NCI-H2196 (cell line): ENCODE measurements around the gene ABCB1.
"Not testable (repeated sequence)": the region's sequence is repeated elsewhere in the genome, so short reads cannot be mapped to it uniquely, and the experiment has no call there.

Experiments
- DNase-seq: peaks from one replicate; lab custom pipeline; 2025; ENCODE audit not compliant: unreplicated experiment; lab: John Stamatoyannopoulos, UW

Gene ABCB1

DNA sequence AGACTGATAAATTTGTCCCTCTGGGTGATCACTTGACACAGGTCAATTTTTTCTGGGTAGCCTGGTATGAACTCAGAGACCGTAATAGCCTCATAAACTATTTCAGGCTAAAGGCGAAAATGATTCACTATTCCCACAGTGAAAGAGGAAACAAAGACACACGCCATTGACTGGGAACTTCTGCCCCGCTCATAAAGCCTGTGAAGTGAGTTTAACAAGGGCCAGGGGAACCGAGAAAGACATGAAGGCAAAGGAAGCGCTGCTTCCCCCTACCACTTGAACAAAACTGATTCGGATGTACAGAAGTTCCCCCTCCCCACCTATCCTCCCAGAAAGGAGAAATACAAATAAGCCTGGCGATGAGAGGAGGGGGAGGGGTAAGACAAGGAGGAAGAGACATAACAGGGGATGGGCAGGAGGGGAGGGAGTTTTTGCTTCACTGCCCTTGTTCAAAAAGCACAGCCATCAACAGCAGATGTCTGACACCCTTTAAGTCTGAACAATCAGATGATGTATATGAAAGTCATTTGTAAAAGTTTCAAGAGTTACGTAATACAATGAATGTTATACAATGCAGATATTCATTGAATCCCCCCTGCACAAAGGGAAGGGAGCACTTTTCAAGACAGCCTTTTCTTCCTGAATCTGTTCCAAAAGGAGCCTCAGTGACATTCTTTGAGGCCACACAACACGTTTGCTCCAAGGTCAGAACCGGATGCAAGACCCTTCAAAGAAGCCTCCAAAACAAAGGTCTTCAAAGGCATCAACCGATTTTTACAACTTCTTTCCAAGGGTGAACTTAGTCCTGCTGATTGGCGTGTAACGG lies 125.9 kb downstream of the ABCB1 start:
- no peak for DNase-seq

DNA sequence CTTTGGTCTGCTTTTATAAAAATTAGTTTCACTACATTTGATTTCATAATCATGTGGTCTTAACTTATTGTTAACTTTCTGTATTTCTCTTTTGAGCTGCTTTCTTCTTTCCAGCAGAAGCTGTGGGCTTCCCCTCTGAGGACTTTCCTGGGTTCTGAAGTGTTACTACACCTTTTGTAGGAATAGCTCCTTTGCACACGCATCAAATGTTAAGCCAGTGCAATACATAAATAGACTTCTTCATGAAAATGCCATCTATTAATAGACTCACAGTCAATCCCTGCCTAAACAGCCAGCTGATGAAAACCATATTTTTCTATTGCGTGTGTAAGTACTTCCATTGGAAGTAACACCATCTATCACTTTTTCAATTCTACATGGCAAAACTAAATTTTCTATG lies 126.7 kb downstream of the ABCB1 start:
- no peak for DNase-seq

DNA sequence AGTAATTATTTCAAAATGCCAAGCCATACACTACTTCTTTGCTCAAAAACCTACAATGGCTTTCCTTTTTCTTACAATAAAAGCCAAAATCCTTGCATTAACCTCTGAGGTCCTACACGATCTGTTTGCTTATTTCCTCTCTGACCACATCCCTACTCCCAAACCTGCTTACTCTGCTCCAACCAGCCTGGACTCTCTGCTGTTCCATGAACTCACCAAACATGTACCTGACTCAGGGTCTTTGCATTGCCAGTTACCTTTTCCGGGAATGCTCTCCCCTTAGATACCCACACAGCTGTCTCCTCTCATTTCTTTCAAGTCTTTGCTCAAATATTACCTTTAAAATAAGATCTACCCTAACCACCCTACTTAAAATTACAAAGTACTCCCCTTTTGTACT lies 127.5 kb downstream of the ABCB1 start:
- no peak for DNase-seq

DNA sequence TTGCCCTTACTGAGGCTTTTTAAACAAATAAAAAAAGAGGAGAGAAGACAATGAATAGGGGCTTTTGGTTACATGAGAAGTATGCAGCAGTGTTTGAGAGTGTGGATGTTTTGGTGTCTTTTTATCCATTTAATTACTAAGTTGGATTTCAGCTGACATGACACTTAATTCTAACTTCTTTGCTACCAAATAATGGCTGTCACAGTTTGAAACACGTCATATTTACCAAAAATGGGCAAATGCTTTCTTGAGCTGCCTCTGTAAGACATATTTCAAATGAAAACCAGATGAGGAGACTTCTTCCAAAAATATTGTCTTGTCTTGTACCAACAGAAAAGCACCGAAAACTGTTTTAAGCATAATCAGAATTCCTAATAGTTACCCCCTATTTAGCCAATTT lies 129.2 kb downstream of the ABCB1 start:
- DNase-seq, result no peak

DNA sequence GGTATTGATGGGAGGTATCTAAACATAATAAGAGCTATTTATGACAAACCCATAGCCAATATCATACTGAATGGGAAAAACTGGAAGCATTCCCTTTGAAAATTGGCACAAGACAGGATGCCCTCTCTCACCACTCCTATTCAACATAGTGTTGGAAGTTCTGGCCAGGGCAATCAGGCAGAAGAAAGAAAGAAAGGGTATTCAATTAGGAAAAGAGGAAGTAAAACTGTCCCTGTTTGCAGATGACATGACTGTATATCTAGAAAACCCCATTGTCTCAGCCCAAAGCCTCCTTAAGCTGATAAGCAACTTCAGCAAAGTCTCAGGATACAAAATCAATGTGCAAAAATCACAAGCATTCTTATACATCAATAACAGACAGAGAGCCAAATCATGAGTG lies 131.5 kb downstream of the ABCB1 start:
- not testable (repeated sequence) for DNase-seq

DNA sequence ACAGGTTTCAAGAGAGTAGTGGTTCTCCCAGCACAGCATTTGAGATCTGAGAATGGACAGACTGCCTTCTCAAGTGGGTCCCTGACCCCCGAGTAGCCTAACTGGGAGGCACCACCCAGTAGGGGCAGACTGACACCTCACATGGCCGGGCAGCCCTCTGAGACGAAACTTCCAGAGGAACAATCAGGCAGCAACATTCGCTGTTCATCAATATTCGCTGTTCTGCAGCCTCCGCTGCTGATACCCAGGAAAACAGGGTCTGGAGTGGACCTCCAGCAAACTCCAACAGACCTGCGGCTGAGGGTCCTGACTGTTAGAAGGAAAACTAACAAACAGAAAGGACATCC lies 135.2 kb downstream of the ABCB1 start:
- DNase-seq, result not testable (repeated sequence)

DNA sequence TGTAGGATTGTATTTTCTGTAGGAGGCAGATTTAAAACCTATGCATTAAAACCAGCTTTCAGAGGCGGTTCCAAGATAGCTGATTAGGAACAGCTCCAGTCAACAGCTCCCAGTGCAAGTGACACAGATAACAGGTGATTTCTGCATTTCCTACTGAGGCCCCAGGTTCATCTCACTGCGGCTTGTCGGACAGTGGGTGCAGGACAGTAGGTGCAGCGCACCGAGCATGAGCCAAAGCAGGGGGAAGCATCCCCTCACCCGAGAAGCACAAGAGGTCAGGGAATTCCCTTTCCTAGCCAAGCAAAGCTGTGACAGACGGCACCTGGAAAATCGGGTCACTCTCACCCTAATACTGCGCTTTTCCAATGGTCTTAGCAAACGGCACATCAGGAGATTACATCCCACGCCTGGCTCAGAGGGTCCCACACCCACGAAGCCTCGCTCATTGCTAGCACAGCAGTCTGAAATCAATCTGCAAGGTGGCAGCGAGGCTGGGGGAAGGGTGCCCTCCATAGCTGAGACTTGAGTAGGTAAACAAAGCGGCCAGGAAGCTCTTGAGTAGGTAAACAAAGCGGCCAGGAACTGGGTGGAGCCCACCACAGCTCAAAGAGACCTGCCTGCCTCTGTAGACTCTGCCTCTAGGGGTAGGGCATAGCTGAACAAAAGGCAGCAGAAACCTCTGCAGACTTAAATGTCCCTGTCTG lies 135.7 kb downstream of the ABCB1 start:
- not testable (repeated sequence) for DNase-seq

DNA sequence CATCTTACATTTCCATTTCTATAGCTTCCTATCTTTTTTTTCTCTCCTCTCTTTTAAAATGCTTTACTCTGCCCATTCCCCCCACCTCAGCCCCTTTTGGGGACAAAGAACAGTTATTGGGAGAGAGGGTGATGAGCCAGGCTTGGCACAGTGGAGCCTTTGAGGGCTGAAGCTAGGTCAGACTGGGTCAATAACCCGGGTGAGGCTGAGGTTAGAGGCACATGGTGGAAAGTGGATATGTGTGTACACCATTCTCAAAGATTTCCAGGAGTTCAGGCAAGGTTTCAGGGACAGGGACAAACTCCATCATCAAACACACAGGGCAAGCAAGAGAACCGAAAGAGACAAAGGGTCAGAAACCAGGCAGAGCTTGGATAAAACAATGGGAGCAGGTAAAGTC lies 136.7 kb downstream of the ABCB1 start:
- no peak for DNase-seq

DNA sequence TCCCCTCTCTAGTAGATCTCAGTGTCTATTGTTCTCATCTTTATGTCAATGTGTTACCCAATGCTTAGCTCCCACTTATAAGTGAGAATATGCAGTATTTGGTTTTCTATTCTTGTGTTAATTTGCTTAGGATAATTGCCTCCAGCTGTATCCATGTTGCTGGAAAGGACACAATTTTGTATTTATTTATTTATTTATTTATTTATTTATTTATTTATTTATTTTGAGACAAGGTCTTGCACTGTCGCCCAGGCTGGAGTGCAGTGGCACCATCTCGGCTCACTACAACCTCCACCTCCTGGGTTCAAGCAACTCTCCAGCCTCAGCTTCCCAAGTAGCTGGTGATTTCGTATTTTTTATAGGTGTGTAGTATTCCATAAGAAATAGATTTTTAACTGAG lies 140.2 kb downstream of the ABCB1 start:
- not testable (repeated sequence) for DNase-seq

DNA sequence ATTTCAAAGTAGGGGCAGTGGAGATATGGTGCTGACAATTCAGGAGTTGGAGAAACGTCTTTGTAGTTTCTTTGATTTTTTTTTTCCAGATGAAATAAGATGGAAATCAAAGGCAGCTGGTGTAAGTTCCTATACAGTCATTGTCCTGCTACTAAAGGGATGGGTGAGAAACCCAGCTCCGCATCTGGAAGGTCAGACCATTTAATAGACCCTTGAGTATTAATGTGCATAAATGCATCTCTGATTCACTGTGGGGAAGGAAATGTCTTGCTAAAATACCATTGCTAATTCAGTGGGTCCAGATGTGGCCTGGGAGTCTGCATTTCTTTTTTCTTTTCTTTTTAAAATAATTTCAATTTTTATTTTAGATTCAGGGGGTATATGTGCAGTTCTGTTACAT lies 140.7 kb downstream of the ABCB1 start:
- DNase-seq, result no peak

DNA sequence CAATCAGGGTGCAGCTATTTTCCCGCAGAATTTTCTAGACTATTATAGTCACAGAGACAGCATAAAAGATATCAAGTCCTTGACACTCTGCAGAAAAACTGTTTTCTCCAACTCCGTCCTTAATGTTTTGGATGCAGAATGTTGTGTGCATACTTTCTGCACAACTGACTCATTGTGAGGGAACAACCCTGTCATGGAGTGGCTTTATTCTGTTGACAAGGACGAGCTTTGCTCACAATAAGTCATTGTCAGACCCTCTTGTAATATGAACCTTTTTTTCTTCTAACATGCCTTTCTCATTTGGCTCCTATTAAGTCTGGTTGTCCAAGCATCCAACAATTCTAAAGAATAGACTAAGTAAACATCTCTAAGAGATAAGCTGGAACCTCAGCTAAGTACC lies 142.5 kb downstream of the ABCB1 start:
- DNase-seq, result no peak

DNA sequence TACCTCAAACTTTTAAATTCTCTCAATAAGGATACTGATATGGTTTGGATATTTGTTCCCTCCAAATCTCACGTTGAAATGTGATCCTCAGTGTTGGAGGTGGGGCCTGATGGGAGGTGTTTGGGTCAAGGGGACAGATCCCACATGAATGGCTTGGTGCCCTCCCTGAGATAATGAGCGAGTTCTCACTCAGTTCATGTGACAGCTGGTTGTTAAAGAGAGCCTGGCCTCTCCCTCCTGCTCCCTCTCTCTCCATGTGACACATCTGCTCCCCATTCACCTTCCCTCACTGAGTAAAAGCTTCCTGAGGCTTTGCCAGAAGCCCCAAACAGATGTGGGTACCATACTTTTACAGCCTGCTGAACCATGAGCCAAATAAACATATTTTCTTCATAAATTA lies 144.4 kb downstream of the ABCB1 start:
- no peak for DNase-seq
